Activated CD8-positive, alpha-beta memory T cell treated with anti-CD3 and anti-CD28 coated beads for 4 hours (primary cell): ENCODE results near the gene PTPRH.
"Not testable (repeated sequence)": the region's sequence is repeated elsewhere in the genome, so short reads cannot be mapped to it uniquely, and the experiment has no call there.

Source experiments
- DNase-seq, 2 donors: peaks; one replicate each; pipeline ENCODE4 v3.0.0-alpha.2; 2020; ENCODE audit warnings: low read depth in 2 of 2

PTPRH gene

GRCh38 chr19:55186080-55186479, 23.2 kb downstream of the PTPRH start:
- no peak for DNase-seq

GRCh38 chr19:55181740-55182139, 27.6 kb downstream of the PTPRH start:
- no peak for DNase-seq

- DNase-seq = peak in 1 of 2 donors; percentile 25
Observed at GRCh38 chr19:55179606-55180484, 29.5 kb downstream of the PTPRH start, which contains the start of gene SYT5. Gene SYT5 (minus strand): TSS chr19:55180289. CDS start chr19:55179041, 1,248 bp downstream.

GRCh38 chr19:55178781-55179599, 30.3 kb downstream of the PTPRH start:
- peak; percentile 81 to 86 for DNase-seq

GRCh38 chr19:55176076-55176475, 33.2 kb downstream of the PTPRH start:
- no peak for DNase-seq

- DNase-seq = no peak
Observed at GRCh38 chr19:55175117-55175867, 34.0 kb downstream of the PTPRH start.

GRCh38 chr19:55174425-55175116, 34.7 kb downstream of the PTPRH start:
- DNase-seq = no peak

- DNase-seq = no peak
Observed at GRCh38 chr19:55173714-55174409, 35.4 kb downstream of the PTPRH start.

- DNase-seq = no peak
Observed at GRCh38 chr19:55173186-55173713, 36.1 kb downstream of the PTPRH start.

- no peak for DNase-seq
Observed at GRCh38 chr19:55172741-55173140, 36.6 kb downstream of the PTPRH start.

- not testable (repeated sequence) for DNase-seq
Observed at GRCh38 chr19:55172318-55172717, 37.0 kb downstream of the PTPRH start.

- DNase-seq = no peak
Observed at GRCh38 chr19:55171440-55171839, 37.9 kb downstream of the PTPRH start.

- no peak for DNase-seq
Observed at GRCh38 chr19:55169136-55169535, 40.2 kb downstream of the PTPRH start.

GRCh38 chr19:55166530-55167268, 42.6 kb downstream of the PTPRH start, which contains the start of gene DNAAF3:
Gene DNAAF3 (minus strand): TSS chr19:55166613. CDS start chr19:55166413, 200 bp downstream.
- peak in 1 of 2 donors; percentile 46 for DNase-seq

GRCh38 chr19:55165952-55166529, 43.3 kb downstream of the PTPRH start:
- DNase-seq = no peak

- no peak for DNase-seq
Observed at GRCh38 chr19:55161571-55162322, 47.6 kb downstream of the PTPRH start.

- DNase-seq = no peak
Observed at GRCh38 chr19:55160986-55161365, 48.3 kb downstream of the PTPRH start.
